CD4-positive, alpha-beta memory T cell (primary cell): ENCODE data around the gene ACTG2. TPM values are rescaled to one million over a fixed set of nuclear protein-coding genes. Genes with fewer than 3 reads are reported as not detected.
A peak's percentile ranks its signal among the peaks of the same experiment; 100 is the strongest.

Experiments used
- CTCF ChIA-PET: fragments of 350-600 bp; sonication (Branson Sonifier 250); formaldehyde crosslinking; loops from one replicate; lab custom pipeline; 2021; ENCODE audit warnings: inconsistent platforms; ENCODE audit not compliant: partially characterized antibody; lab: Charles Lee
- POLR2A ChIA-PET: fragments of 350-600 bp; sonication (Branson Sonifier 250); formaldehyde crosslinking; loops from one replicate; lab custom pipeline; 2021; ENCODE audit not compliant: partially characterized antibody; lab: Charles Lee
- DNase-seq, 5 donors: peaks; one replicate each; pipeline versions ENCODE4 v3.0.0 to v3.0.0-alpha.2; 2020 to 2022; ENCODE audit warnings: mixed read lengths in 1 of 5
- H3K27ac ChIP-seq: one replicate; pipeline ENCODE4 v1.7.0; 2013; ENCODE audit warnings: low read depth, low read length
- H3K27me3 ChIP-seq: 2 replicates; pipeline ENCODE4 v1.7.0; 2013; ENCODE audit warnings: mild to moderate bottlenecking, low read length, moderate library complexity; ENCODE audit not compliant: insufficient read depth
- H3K36me3 ChIP-seq: 2 replicates; pipeline ENCODE4 v1.7.0; 2013; ENCODE audit warnings: mild to moderate bottlenecking, low read length, moderate library complexity; ENCODE audit not compliant: insufficient read depth
- H3K4me1 ChIP-seq: 2 replicates; pipeline ENCODE4 v1.7.0; 2013; ENCODE audit warnings: mild to moderate bottlenecking, low read length, moderate library complexity; ENCODE audit not compliant: insufficient read depth
- H3K4me3 ChIP-seq, 2 donors: one replicate each; pipeline ENCODE4 v1.7.0; 2013; ENCODE audit warnings: low read length in 2 of 2, mild to moderate bottlenecking in 1 of 2
- H3K9me3 ChIP-seq, 2 donors: one replicate each; pipeline ENCODE4 v1.7.0; 2013; ENCODE audit warnings: low read length in 2 of 2, control low read depth in 1 of 2; ENCODE audit not compliant: control insufficient read depth in 1 of 2
- H3K27ac Mint-ChIP-seq, 7 donors: one replicate each; pipeline ENCODE4 v1.8.0; 2020 to 2021; ENCODE audit warnings: mixed read lengths in 7 of 7, mild to moderate bottlenecking in 6 of 7, inconsistent platforms in 3 of 7, moderate library complexity in 3 of 7
- H3K27me3 Mint-ChIP-seq, 2 donors: one replicate each; pipeline ENCODE4 v1.8.0; 2020 to 2021; ENCODE audit warnings: mixed read lengths in 2 of 2
- H3K36me3 Mint-ChIP-seq, 2 donors: one replicate each; pipeline ENCODE4 v1.8.0; 2020 to 2021; ENCODE audit warnings: mixed read lengths in 2 of 2, inconsistent platforms in 1 of 2, mild to moderate bottlenecking in 1 of 2
- H3K4me1 Mint-ChIP-seq, 4 donors: one replicate each; pipeline ENCODE4 v1.8.0; 2020 to 2021; ENCODE audit warnings: mixed read lengths in 4 of 4, mild to moderate bottlenecking in 1 of 4
- H3K4me3 Mint-ChIP-seq, 8 donors: one replicate each; pipeline ENCODE4 v1.8.0; 2020 to 2021; ENCODE audit warnings: mixed read lengths in 8 of 8, mild to moderate bottlenecking in 7 of 8, moderate library complexity in 6 of 8, inconsistent platforms in 3 of 8
- H3K9me3 Mint-ChIP-seq, 8 donors: one replicate each; pipeline ENCODE4 v1.8.0; 2020 to 2021; ENCODE audit warnings: mixed read lengths in 8 of 8, mild to moderate bottlenecking in 5 of 8, inconsistent platforms in 3 of 8, moderate library complexity in 1 of 8
- intact Hi-C: fragments of 100-400 bp; cut with micrococcal nuclease; formaldehyde crosslinking; loops from one replicate; pipeline ENCODE4 v1.15.1; 2023
- polyA plus RNA-seq, 2 donors: library from polyadenylated mRNA; unstranded; fragments of 300-500 nt; fragmentation: Illumina TruSeq; gene quantifications; one replicate each; pipeline ENCODE4 v1.2.3, GENCODE V29; 2021
- total RNA-seq, 2 experiments: library from RNA; stranded (reverse); gene quantifications; one replicate each; pipeline ENCODE4 v1.2.3, GENCODE V29; 2021

ACTG2 gene
- total and polyA plus RNA-seq, 4 experiments from 2014 or later, result not detected

DNA sequence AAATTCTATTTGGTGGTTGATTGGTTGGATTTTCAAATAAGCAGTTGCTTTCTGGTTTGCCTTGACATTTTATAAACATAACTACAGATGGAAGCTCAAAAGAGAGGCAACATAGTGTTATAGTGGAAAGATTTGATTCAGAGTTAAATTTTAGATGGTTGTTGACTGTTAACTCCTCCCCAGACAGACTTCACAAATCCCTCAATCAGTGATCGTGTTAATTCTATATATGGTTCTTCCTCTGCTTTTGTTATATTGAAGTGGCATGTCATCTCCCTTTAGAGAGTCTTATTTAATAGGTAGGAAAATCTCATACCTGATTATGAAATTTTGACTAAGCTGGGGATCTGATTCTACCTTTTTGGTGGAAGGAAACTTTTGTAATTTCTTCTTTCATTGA, 53.4 kb downstream of the ACTG2 start:
- POLR2A ChIA-PET, result interaction anchor here (0.6 to 0.7 kb wide), 2 partner anchors 19 to 236 kb away, joined by 3 read pairs; partner anchors contain the start of gene DGUOK

DNA sequence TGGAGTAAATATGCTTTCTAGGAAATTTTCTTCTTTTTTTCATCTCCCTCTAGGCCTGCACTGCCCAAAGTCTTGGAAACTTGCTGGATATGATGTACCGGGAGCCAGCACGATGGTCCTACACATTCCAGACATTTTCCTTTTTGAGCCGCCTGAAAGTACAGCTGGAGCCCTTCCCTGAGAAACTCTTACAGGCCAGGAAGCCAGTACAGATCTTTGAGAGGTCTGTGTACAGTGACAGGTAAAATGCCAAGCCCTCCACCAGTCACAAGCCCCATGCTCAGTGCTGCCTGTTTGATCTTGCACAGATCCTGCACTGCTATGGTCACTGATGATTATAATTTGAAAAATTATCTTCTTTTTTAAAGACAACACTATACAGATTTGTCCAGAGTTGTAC, 53.9 kb downstream of the ACTG2 start:
- H3K9me3 Mint-ChIP-seq, result no peaks in the 10 kb centered on the region
- DNase-seq, result no peak
- Histone ChIP-seq H3K36me3 (peaks cover 36% of the 10 kb centered on the region), H3K9me3 (no peaks in the 10 kb centered on the region), H3K27me3 (no peaks in the 10 kb centered on the region), H3K27ac (no peak overlapping the region), H3K4me1 (peaks cover 25% of the 10 kb centered on the region), H3K4me3 (no peak overlapping the region)
- ChIA-PET CTCF (interaction anchor here (1.3 kb wide), 1 partner anchor 389 kb away, joined by 4 read pairs; no protein-coding TSS in a partner anchor), POLR2A (interaction anchor here (0.6 kb wide), 1 partner anchor 213 kb away, joined by 5 read pairs; no protein-coding TSS in a partner anchor)
- peaks cover 36 to 78% (median 62%) of the 10 kb centered on the region in 4 donors for H3K4me1 Mint-ChIP-seq
- H3K27ac Mint-ChIP-seq, result peak overlapping the region in 5 of 7 donors; percentile 0 to 82 (median 72)
- intact Hi-C loops, result no loop called here
- H3K27me3 Mint-ChIP-seq, result no peaks in the 10 kb centered on the region
- H3K4me3 Mint-ChIP-seq, result no peak overlapping the region
- H3K36me3 Mint-ChIP-seq, result peaks cover 44 to 73% of the 10 kb centered on the region in 2 donors

More for the DNA sequence above, 53.4 kb downstream of the ACTG2 start:
- H3K27me3 Mint-ChIP-seq, result no peaks in the 10 kb centered on the region
- H3K4me3 ChIP-seq, result no peak overlapping the region
- H3K36me3 ChIP-seq, result peaks cover 32% of the 10 kb centered on the region
- no peak for DNase-seq
- peaks cover 25% of the 10 kb centered on the region for H3K4me1 ChIP-seq
- peak overlapping the region in 2 of 8 donors; percentile 2 to 15 for H3K4me3 Mint-ChIP-seq
- H3K4me1 Mint-ChIP-seq, result peaks cover 36 to 77% (median 62%) of the 10 kb centered on the region in 4 donors
- no peaks in the 10 kb centered on the region for H3K9me3 Mint-ChIP-seq
- peak overlapping the region; percentile 6 to 82 (median 45) for H3K27ac Mint-ChIP-seq
- intact Hi-C loops, result no loop called here
- H3K9me3 ChIP-seq, result no peaks in the 10 kb centered on the region
- H3K27ac ChIP-seq, result no peak overlapping the region
- CTCF ChIA-PET, result interaction anchor here (1.3 kb wide), 1 partner anchor 389 kb away, joined by 4 read pairs; no protein-coding TSS in a partner anchor
- no peaks in the 10 kb centered on the region for H3K27me3 ChIP-seq
- peaks cover 40 to 72% of the 10 kb centered on the region in 2 donors for H3K36me3 Mint-ChIP-seq

DNA sequence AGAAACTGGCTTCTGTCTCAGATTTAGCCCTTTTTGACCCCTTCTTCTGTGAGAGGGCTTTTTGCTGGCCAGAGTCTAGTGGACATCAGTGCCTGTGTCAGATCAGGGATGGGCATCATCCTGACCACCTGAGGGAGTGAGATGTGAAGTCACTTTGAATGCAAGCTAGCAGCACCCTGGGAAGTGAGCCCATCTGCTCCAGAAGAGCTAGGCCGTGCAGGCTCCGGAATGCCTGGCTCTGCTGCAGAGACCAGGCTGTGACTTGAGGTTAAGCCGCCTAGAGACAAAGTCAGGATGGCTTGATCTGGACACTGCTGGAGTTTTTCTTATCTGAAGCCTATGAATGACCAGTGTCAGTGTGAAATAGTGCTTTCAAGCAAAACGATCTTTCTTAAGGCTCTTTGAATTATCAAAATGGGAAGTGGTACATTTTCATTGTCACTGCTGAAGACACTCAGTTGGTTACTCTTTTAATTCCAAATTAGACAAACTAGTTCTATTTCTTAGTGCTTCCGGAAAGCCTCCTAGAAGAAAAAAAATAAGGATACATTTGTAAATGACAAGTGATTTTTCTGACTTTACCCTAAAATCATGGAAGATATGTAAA, 54.7 kb downstream of the ACTG2 start:
- H3K27ac Mint-ChIP-seq, result peak overlapping the region in 3 of 7 donors; percentile 37 to 66 (median 61)
- no peaks in the 10 kb centered on the region for H3K9me3 ChIP-seq

DNA sequence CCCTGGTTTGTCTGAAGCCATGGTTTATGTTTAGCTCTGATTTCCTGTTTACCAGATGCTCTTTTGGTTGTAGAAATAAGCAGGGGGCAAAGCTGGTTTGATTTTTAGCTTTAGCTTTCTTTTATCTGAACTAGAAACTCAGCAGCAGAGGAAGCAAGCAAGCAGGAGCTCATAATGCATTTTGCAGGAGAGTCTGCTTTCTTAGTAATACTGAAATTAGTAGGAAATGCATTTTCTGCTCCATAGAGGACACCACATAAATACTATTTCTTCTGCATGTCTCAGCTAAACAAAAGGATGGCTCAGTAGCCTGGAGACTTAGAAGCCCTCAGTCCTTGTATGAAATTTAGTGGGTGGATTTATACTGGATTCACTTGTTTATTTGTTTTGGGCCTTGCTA, 57.0 kb downstream of the ACTG2 start:
- Histone ChIP-seq H3K9me3 (no peaks in the 10 kb centered on the region), H3K27ac (no peak overlapping the region), H3K4me3 (no peak overlapping the region), H3K4me1 (peaks cover 23% of the 10 kb centered on the region), H3K36me3 (peaks cover 47% of the 10 kb centered on the region), H3K27me3 (no peaks in the 10 kb centered on the region)
- no peaks in the 10 kb centered on the region for H3K9me3 Mint-ChIP-seq
- ChIA-PET CTCF (interaction anchor here (1.1 to 1.4 kb wide), 2 partner anchors 11 to 14 kb away, joined by 3 read pairs; no protein-coding TSS in a partner anchor), POLR2A (interaction anchor here (0.7 to 1.3 kb wide), 3 partner anchors 18 to 36 kb away, joined by 3 to 4 read pairs (median 3); partner anchors contain the start of gene DGUOK)
- H3K36me3 Mint-ChIP-seq, result peaks cover 60 to 79% of the 10 kb centered on the region in 2 donors
- H3K27ac Mint-ChIP-seq, result peak overlapping the region in 5 of 7 donors; percentile 7 to 55 (median 37)
- DNase-seq, result no peak
- no peaks in the 10 kb centered on the region for H3K27me3 Mint-ChIP-seq
- intact Hi-C loops, result loop anchor here (2.0 kb wide), 1 partner anchor 15 kb away; no protein-coding TSS in a partner anchor
- peaks cover 30 to 67% (median 51%) of the 10 kb centered on the region in 4 donors for H3K4me1 Mint-ChIP-seq
- H3K4me3 Mint-ChIP-seq, result no peak overlapping the region

More for the DNA sequence above, 54.7 kb downstream of the ACTG2 start:
- ChIA-PET CTCF (interaction anchor here (0.6 to 0.8 kb wide), 2 partner anchors 10 to 203 kb away, joined by 3 read pairs; no protein-coding TSS in a partner anchor), POLR2A (interaction anchor here (1.5 kb wide), 1 partner anchor 37 kb away, joined by 3 read pairs; the partner anchor contains the start of gene TET3)
- Mint-ChIP-seq H3K36me3 (peaks cover 53 to 79% of the 10 kb centered on the region in 2 donors), H3K4me1 (peaks cover 37 to 82% (median 60%) of the 10 kb centered on the region in 4 donors), H3K9me3 (no peaks in the 10 kb centered on the region), H3K27me3 (no peaks in the 10 kb centered on the region), H3K4me3 (no peak overlapping the region)
- H3K4me3 ChIP-seq, result no peak overlapping the region
- H3K36me3 ChIP-seq, result peaks cover 40% of the 10 kb centered on the region
- intact Hi-C loops, result loop anchor here (2.0 kb wide), 1 partner anchor 17 kb away; no protein-coding TSS in a partner anchor
- peaks cover 25% of the 10 kb centered on the region for H3K4me1 ChIP-seq
- no peak for DNase-seq
- H3K27me3 ChIP-seq, result no peaks in the 10 kb centered on the region
- H3K27ac ChIP-seq, result no peak overlapping the region

DNA sequence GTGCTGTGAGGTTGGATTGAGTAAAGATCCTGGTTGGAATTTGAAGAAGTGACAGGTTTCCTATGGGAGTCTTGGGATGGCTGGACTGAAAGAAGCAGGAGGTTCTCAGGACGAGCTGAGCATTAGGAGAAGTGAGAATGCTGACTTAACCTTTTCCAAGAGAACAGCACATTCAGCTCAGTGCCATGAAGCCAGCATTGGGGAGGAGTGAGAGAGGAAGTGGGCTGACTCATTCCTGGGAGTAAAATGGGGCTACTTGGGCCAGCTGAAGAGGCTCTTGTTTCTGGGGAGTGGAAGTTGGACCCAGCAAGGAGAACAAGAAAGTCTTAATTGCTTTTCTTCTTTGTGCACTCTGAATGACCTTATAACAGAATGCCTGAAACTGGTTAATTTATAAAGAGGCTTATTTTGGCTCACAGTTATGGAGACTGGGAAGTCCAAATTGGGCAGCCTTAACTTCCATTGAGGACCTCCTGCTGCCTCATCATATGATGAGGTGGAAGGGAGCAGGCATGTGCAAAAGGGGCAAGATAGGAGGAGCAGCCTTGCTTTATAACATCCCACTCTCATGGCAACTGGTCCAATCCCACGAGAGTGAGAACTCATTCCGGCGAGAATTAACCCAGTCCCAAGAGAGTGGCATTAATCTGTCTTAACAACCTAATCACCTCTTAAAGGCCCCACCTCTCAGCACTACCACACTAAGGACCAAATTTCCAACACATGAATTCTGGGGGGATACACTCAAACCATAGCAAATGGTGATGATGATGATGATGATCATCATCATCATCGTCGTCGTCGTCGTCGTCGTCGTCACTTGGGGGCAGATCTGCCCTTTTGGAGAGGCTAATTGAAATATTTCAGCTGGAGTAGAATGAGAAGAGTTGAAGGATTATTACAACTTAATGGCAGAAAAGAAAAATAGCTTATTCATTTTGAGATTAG, 60.0 kb downstream of the ACTG2 start:
- Mint-ChIP-seq H3K4me1 (peaks cover 26 to 42% (median 33%) of the 10 kb centered on the region in 4 donors), H3K4me3 (no peak overlapping the region), H3K27ac (peak overlapping the region in 5 of 7 donors; percentile 5 to 77 (median 60)), H3K9me3 (no peaks in the 10 kb centered on the region), H3K27me3 (no peaks in the 10 kb centered on the region), H3K36me3 (peaks cover 68 to 77% of the 10 kb centered on the region in 2 donors)
- Histone ChIP-seq H3K36me3 (peaks cover 46% of the 10 kb centered on the region), H3K9me3 (no peaks in the 10 kb centered on the region), H3K4me3 (no peak overlapping the region), H3K27ac (no peak overlapping the region), H3K4me1 (peaks cover 21% of the 10 kb centered on the region), H3K27me3 (no peaks in the 10 kb centered on the region)
- no peak for DNase-seq
- POLR2A ChIA-PET, result no interaction called here
- intact Hi-C loops, result no loop called here
- CTCF ChIA-PET, result interaction anchor here (0.7 to 2.0 kb wide), 2 partner anchors 8 to 35 kb away, joined by 3 to 5 read pairs; no protein-coding TSS in a partner anchor

DNA sequence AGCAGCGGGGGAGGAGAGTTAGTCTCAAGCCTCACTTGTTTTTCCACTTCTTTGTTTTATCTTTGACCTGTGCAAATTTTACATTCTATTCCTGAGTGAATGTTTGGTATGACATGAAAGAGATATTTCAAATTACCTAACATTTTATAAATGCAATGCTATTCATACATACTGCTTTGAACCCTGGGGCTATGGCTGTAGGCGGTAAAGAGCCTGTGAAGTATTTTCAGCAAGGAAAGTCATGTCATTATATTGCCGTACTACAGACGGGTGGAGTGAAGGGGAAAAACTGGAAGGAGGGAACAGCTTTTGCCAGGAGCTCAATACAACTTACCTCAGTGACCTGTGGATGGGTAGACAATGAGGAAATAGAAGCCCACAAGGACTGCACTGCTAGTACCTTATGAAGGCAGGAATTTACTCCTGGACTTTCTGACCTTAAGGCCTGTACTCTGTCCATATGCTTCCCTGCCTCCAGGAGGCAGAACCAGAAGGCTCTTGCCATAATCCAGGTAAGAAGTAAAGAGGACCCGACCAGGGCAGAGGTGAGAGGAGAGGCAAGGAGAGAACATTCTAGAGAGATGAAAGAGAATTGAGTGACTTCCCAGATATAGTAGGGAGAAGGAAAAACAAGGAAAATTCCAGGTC, 63.5 kb downstream of the ACTG2 start:
- peak overlapping the region in 4 of 7 donors; percentile 15 to 62 (median 47) for H3K27ac Mint-ChIP-seq
- POLR2A ChIA-PET, result no interaction called here

More for the DNA sequence above, 63.5 kb downstream of the ACTG2 start:
- Mint-ChIP-seq H3K9me3 (no peaks in the 10 kb centered on the region), H3K4me1 (peaks cover 4 to 15% (median 9%) of the 10 kb centered on the region in 4 donors), H3K4me3 (no peak overlapping the region), H3K36me3 (peaks cover 72 to 75% of the 10 kb centered on the region in 2 donors), H3K27me3 (no peaks in the 10 kb centered on the region)
- intact Hi-C loops, result no loop called here
- Histone ChIP-seq H3K27ac (no peak overlapping the region), H3K36me3 (peaks cover 50% of the 10 kb centered on the region), H3K4me1 (no peaks in the 10 kb centered on the region), H3K27me3 (no peaks in the 10 kb centered on the region), H3K9me3 (no peaks in the 10 kb centered on the region), H3K4me3 (no peak overlapping the region)
- DNase-seq, result no peak
- CTCF ChIA-PET, result no interaction called here
